Measurements from ENCODE around the gene TEAD3. TPM values are rescaled to one million over a fixed set of nuclear protein-coding genes. Genes with fewer than 3 reads are reported as not detected.

Gene TEAD3
- total RNA-seq, 1 experiment from 2014 or later = 34.3 TPM

DNA sequence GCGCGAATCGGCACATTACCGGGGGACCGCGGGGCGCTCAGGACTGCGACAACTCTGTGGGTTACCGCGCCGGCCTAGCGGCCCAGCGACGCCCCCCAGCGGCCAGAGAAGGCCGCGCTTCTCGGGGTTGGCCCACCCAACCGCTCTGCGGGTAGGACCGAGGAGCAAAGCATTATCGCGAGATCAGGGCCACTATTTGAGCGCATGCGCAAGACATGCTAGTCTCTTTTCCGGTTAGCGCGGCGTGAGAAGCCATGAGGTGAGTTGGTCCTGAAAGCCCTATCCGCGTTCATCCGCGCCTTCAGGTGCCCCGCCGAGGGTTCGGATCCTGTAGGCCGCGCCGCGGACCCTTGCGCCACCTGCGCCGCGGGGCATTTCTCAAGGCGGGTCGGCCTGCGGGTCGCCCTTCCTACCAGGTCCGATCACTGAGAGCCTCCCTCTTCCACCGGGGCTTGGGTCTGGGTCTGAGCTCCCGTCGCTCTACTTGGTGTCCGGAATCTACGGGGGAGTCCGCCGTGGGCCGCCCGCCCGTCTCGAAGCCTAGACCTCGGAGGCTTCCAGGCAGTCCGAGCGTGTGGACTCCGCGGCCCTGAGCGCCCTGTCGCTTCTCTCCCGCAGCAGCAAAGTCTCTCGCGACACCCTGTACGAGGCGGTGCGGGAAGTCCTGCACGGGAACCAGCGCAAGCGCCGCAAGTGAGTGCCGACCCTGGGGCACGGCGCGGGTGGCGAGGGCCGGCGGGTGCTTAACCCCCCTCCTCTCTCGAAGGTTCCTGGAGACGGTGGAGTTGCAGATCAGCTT, 28.5 kb downstream of the TEAD3 start, which contains the start of gene RPL10A (continued):
- TF ChIP-seq, protein P1, sequence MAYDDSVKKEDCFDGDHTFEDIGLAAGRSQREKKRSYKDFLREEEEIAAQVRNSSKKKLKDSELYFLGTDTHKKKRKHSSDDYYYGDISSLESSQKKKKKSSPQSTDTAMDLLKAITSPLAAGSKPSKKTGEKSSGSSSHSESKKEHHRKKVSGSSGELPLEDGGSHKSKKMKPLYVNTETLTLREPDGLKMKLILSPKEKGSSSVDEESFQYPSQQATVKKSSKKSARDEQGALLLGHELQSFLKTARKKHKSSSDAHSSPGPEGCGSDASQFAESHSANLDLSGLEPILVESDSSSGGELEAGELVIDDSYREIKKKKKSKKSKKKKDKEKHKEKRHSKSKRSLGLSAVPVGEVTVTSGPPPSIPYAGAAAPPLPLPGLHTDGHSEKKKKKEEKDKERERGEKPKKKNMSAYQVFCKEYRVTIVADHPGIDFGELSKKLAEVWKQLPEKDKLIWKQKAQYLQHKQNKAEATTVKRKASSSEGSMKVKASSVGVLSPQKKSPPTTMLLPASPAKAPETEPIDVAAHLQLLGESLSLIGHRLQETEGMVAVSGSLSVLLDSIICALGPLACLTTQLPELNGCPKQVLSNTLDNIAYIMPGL (CRISPR knock-in tag; IDR thresholded peaks at IDR 0.05) = peak; percentile 86
- TF ChIP-seq CREB1 (CRISPR knock-in tag; IDR thresholded peaks at IDR 0.05) = peak; percentile 20; the same call in 1 of the 2 replicates
- no peak for TF ChIP-seq ZNF317 (CRISPR knock-in tag; IDR thresholded peaks at IDR 0.05; ENCODE audit: borderline replicate concordance, low read depth)
- 0 out of 2 replicates have a peak, but pooled peaks have one; percentile 77 for TF ChIP-seq ZNF671 (CRISPR knock-in tag; IDR thresholded peaks at IDR 0.05)
- TF ChIP-seq, protein P2, sequence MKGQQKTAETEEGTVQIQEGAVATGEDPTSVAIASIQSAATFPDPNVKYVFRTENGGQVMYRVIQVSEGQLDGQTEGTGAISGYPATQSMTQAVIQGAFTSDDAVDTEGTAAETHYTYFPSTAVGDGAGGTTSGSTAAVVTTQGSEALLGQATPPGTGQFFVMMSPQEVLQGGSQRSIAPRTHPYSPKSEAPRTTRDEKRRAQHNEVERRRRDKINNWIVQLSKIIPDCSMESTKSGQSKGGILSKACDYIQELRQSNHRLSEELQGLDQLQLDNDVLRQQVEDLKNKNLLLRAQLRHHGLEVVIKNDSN (CRISPR knock-in tag; IDR thresholded peaks at IDR 0.05) = peak; percentile 62; the same call in 1 of the 2 replicates
- peak; percentile 67 for TF ChIP-seq GABPB1 (CRISPR knock-in tag; IDR thresholded peaks at IDR 0.05)
- TF ChIP-seq ESRRA (CRISPR knock-in tag; IDR thresholded peaks at IDR 0.05; ENCODE audit: borderline replicate concordance) = no peak
- 0 out of 2 replicates have a peak, but pooled peaks have one; percentile 49 for TF ChIP-seq PRRX2 (CRISPR knock-in tag; IDR thresholded peaks at IDR 0.05)
- no peak for TF ChIP-seq ZNF396 (CRISPR knock-in tag; IDR thresholded peaks at IDR 0.05; ENCODE audit: borderline replicate concordance)
- TF ChIP-seq EMX1 (CRISPR knock-in tag; IDR thresholded peaks at IDR 0.05) = peak; percentile 77; the same call in 1 of the 2 replicates
- TF ChIP-seq, protein P3, sequence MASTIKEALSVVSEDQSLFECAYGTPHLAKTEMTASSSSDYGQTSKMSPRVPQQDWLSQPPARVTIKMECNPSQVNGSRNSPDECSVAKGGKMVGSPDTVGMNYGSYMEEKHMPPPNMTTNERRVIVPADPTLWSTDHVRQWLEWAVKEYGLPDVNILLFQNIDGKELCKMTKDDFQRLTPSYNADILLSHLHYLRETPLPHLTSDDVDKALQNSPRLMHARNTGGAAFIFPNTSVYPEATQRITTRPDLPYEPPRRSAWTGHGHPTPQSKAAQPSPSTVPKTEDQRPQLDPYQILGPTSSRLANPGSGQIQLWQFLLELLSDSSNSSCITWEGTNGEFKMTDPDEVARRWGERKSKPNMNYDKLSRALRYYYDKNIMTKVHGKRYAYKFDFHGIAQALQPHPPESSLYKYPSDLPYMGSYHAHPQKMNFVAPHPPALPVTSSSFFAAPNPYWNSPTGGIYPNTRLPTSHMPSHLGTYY (CRISPR knock-in tag; IDR thresholded peaks at IDR 0.05) = 0 out of 2 replicates have a peak, but pooled peaks have one; percentile 21
- TF ChIP-seq, protein P4, sequence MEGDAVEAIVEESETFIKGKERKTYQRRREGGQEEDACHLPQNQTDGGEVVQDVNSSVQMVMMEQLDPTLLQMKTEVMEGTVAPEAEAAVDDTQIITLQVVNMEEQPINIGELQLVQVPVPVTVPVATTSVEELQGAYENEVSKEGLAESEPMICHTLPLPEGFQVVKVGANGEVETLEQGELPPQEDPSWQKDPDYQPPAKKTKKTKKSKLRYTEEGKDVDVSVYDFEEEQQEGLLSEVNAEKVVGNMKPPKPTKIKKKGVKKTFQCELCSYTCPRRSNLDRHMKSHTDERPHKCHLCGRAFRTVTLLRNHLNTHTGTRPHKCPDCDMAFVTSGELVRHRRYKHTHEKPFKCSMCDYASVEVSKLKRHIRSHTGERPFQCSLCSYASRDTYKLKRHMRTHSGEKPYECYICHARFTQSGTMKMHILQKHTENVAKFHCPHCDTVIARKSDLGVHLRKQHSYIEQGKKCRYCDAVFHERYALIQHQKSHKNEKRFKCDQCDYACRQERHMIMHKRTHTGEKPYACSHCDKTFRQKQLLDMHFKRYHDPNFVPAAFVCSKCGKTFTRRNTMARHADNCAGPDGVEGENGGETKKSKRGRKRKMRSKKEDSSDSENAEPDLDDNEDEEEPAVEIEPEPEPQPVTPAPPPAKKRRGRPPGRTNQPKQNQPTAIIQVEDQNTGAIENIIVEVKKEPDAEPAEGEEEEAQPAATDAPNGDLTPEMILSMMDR (IDR thresholded peaks at IDR 0.05) = peak; percentile 93
- peak; percentile 85 for TF ChIP-seq SP1 (CRISPR knock-in tag; conservative IDR thresholded peaks at IDR 0.05)
- TF ChIP-seq, protein P5, sequence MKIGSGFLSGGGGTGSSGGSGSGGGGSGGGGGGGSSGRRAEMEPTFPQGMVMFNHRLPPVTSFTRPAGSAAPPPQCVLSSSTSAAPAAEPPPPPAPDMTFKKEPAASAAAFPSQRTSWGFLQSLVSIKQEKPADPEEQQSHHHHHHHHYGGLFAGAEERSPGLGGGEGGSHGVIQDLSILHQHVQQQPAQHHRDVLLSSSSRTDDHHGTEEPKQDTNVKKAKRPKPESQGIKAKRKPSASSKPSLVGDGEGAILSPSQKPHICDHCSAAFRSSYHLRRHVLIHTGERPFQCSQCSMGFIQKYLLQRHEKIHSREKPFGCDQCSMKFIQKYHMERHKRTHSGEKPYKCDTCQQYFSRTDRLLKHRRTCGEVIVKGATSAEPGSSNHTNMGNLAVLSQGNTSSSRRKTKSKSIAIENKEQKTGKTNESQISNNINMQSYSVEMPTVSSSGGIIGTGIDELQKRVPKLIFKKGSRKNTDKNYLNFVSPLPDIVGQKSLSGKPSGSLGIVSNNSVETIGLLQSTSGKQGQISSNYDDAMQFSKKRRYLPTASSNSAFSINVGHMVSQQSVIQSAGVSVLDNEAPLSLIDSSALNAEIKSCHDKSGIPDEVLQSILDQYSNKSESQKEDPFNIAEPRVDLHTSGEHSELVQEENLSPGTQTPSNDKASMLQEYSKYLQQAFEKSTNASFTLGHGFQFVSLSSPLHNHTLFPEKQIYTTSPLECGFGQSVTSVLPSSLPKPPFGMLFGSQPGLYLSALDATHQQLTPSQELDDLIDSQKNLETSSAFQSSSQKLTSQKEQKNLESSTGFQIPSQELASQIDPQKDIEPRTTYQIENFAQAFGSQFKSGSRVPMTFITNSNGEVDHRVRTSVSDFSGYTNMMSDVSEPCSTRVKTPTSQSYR (CRISPR knock-in tag; IDR thresholded peaks at IDR 0.05) = peak; percentile 19; the same call in 1 of the 2 replicates
- TF ChIP-seq, protein P6, sequence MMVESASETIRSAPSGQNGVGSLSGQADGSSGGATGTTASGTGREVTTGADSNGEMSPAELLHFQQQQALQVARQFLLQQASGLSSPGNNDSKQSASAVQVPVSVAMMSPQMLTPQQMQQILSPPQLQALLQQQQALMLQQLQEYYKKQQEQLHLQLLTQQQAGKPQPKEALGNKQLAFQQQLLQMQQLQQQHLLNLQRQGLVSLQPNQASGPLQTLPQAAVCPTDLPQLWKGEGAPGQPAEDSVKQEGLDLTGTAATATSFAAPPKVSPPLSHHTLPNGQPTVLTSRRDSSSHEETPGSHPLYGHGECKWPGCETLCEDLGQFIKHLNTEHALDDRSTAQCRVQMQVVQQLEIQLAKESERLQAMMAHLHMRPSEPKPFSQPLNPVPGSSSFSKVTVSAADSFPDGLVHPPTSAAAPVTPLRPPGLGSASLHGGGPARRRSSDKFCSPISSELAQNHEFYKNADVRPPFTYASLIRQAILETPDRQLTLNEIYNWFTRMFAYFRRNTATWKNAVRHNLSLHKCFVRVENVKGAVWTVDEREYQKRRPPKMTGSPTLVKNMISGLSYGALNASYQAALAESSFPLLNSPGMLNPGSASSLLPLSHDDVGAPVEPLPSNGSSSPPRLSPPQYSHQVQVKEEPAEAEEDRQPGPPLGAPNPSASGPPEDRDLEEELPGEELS (CRISPR knock-in tag; IDR thresholded peaks at IDR 0.05) = peak; percentile 90
- TF ChIP-seq FOXJ3 (CRISPR knock-in tag; IDR thresholded peaks at IDR 0.05; ENCODE audit: borderline replicate concordance) = no peak
- no peak for TF ChIP-seq TP53 (CRISPR knock-in tag; IDR thresholded peaks at IDR 0.05)
- TF ChIP-seq, protein P7, sequence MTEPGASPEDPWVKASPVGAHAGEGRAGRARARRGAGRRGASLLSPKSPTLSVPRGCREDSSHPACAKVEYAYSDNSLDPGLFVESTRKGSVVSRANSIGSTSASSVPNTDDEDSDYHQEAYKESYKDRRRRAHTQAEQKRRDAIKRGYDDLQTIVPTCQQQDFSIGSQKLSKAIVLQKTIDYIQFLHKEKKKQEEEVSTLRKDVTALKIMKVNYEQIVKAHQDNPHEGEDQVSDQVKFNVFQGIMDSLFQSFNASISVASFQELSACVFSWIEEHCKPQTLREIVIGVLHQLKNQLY (CRISPR knock-in tag; IDR thresholded peaks at IDR 0.05) = no peak
- TF ChIP-seq, protein P8, sequence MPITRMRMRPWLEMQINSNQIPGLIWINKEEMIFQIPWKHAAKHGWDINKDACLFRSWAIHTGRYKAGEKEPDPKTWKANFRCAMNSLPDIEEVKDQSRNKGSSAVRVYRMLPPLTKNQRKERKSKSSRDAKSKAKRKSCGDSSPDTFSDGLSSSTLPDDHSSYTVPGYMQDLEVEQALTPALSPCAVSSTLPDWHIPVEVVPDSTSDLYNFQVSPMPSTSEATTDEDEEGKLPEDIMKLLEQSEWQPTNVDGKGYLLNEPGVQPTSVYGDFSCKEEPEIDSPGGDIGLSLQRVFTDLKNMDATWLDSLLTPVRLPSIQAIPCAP (CRISPR knock-in tag; IDR thresholded peaks at IDR 0.05) = peak; percentile 91; the same call in 1 of the 2 replicates
- peak; percentile 90; the same call in 1 of the 2 replicates for TF ChIP-seq JUN (CRISPR knock-in tag; IDR thresholded peaks at IDR 0.05)
- TF ChIP-seq IRF2 (CRISPR knock-in tag; IDR thresholded peaks at IDR 0.05; ENCODE audit: borderline replicate concordance, low read depth) = no peak
- TF ChIP-seq KAT7 (CRISPR knock-in tag; IDR thresholded peaks at IDR 0.05; ENCODE audit: borderline replicate concordance) = peak; percentile 93; the same call in 1 of the 2 replicates
- TF ChIP-seq, protein P9, sequence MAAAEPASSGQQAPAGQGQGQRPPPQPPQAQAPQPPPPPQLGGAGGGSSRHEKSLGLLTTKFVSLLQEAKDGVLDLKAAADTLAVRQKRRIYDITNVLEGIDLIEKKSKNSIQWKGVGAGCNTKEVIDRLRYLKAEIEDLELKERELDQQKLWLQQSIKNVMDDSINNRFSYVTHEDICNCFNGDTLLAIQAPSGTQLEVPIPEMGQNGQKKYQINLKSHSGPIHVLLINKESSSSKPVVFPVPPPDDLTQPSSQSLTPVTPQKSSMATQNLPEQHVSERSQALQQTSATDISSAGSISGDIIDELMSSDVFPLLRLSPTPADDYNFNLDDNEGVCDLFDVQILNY (CRISPR knock-in tag; IDR thresholded peaks at IDR 0.05) = peak; percentile 51
- TF ChIP-seq, protein P10, sequence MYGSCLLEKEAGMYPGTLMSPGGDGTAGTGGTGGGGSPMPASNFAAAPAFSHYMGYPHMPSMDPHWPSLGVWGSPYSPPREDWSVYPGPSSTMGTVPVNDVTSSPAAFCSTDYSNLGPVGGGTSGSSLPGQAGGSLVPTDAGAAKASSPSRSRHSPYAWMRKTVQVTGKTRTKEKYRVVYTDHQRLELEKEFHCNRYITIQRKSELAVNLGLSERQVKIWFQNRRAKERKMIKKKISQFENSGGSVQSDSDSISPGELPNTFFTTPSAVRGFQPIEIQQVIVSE (CRISPR knock-in tag; IDR thresholded peaks at IDR 0.05; ENCODE audit: borderline replicate concordance) = no peak

All from WTC11 (cell line).